CD4-positive, alpha-beta T cell treated with Interferon alpha-2 for 1 hour (primary cell): ENCODE measurements around the gene TMEM151B.
"Not testable (repeated sequence)": the region's sequence is repeated elsewhere in the genome, so short reads cannot be mapped to it uniquely, and the experiment has no call there.

Experiments used
- DNase-seq, 2 donors: peaks; one replicate each; pipeline ENCODE4 v3.0.0-alpha.2; 2020 to 2022

Gene TMEM151B

GRCh38 chr6:44309092-44309491 is 38.8 kb downstream of the TMEM151B start:
- DNase-seq, result no peak

GRCh38 chr6:44309631-44310030 is 39.4 kb downstream of the TMEM151B start:
- no peak for DNase-seq

GRCh38 chr6:44310241-44310640 is 40.0 kb downstream of the TMEM151B start:
- no peak for DNase-seq

- DNase-seq, result no peak
These were observed 41.1 kb downstream of the TMEM151B start for GRCh38 chr6:44311304-44311703.

GRCh38 chr6:44311767-44312166 is 41.5 kb downstream of the TMEM151B start:
- no peak for DNase-seq

GRCh38 chr6:44312901-44313788 is 42.9 kb downstream of the TMEM151B start, which contains the start of gene AARS2:
Gene AARS2, minus strand, starts transcription at chr6:44313347. Its CDS starts 24 bp downstream, at chr6:44313323.
- DNase-seq, result peak; percentile 89 to 94

GRCh38 chr6:44314657-44315056 is 44.4 kb downstream of the TMEM151B start:
- not testable (repeated sequence) for DNase-seq

- DNase-seq, result no peak
These were observed 45.3 kb downstream of the TMEM151B start for GRCh38 chr6:44315516-44315915.

GRCh38 chr6:44315951-44316350 is 45.7 kb downstream of the TMEM151B start:
- DNase-seq, result no peak

- DNase-seq, result no peak
These were observed 46.2 kb downstream of the TMEM151B start for GRCh38 chr6:44316481-44316880.

GRCh38 chr6:44317136-44317631 is 46.9 kb downstream of the TMEM151B start:
- not testable (repeated sequence) for DNase-seq

- no peak for DNase-seq
These were observed 51.0 kb downstream of the TMEM151B start for GRCh38 chr6:44321210-44321609.

- no peak for DNase-seq
These were observed 56.8 kb downstream of the TMEM151B start for GRCh38 chr6:44327096-44327495.

- DNase-seq, result no peak
These were observed 57.5 kb downstream of the TMEM151B start for GRCh38 chr6:44327760-44328159.

GRCh38 chr6:44328203-44328602 is 58.0 kb downstream of the TMEM151B start:
- not testable (repeated sequence) for DNase-seq

GRCh38 chr6:44329858-44330257 is 59.6 kb downstream of the TMEM151B start:
- no peak for DNase-seq

GRCh38 chr6:44332585-44332984 is 62.3 kb downstream of the TMEM151B start:
- no peak for DNase-seq

- no peak for DNase-seq
These were observed 63.1 kb downstream of the TMEM151B start for GRCh38 chr6:44333273-44333919.

- no peak for DNase-seq
These were observed 63.7 kb downstream of the TMEM151B start for GRCh38 chr6:44333942-44334341.

- no peak for DNase-seq
These were observed 65.4 kb downstream of the TMEM151B start for GRCh38 chr6:44335631-44336030.

- DNase-seq, result peak; percentile 65 to 76
These were observed 68.2 kb downstream of the TMEM151B start for GRCh38 chr6:44338228-44339122.

GRCh38 chr6:44339301-44339700 is 69.1 kb downstream of the TMEM151B start:
- no peak for DNase-seq
